NCI-H1105 treated with DMSO at 0.1 percent for 48 hours (cell line): ENCODE measurements around the gene ZNF584.

Source experiments
- DNase-seq: peaks from one replicate; lab custom pipeline; 2025; lab: John Stamatoyannopoulos, UW

ZNF584 gene

DNA sequence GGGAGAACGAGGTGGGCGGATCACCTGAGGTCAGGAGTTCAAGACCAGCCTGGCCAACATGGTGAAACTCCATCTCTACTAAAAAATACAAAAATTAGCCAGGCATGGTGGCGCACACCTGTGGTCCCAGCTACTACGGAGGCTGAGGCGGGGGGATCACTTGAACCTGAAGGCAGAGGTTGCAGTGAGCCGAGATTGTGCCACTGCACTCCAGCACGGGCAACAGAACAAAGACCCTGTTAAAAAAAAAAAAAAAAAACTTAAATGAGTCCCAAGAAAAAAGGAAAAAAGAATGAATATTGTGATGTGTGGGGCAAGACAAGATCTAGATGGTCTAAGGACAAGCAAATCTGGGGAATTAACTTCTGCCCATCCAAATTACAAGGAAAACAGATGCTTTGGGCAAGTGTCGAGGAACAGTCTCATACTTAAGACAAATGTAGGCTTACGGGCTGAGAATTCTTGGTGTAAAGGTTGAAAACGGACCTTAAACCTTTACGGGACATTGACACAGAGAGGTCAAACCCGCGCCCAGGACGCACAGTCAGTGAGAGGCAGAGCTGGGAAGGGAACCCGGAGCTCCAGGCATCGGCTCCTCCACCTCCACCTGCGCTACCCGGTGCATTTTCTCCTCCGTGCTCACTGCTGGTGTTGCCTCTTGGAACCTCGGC, 57.8 kb downstream of the ZNF584 start:
- no peak for DNase-seq

DNA sequence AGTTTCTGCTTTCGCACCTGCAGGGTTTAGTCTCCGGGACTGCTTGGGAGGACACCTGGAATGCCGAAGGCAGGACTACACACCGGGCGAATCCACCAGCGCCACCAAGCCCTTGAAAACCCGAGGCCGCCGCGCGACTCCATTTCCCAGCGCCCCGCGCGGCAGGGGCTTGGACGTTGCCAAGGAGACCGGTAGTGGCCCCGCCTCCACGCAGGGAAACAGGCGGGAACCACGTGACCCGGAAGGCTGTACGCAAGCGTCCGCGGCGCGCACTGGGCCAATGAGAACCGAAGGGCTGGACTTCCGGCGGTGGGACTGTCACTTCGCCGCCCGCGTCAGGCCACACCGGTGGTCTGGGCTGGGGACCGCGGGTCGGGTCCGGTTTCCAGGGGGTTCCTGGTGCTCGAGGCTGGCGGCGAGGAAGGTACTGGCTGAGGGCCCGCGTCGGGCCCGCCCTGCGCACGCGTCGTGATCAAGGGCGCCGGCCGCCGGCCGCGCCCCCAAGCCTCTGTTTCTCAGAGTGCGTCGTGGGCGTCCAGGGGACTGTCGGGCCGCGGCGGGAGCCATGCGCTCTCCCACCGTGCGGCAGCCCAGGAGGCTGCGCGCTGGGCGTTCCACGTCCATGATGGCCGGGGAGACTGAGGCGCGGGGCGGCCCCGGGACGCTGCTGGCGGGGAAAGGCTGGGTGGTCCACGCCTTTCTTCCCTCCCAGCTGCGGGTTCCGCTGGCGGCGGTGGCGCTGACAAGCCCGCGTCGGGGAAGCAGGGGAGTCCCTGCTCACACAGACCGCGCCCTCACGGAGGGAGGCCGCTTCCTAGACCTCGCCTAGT, 58.5 kb downstream of the ZNF584 start, which contains the start of gene ZNF324:
TSS of gene ZNF324 (plus strand) at position 321 of the 830 bp plus-strand sequence. CDS start 2,106 bp downstream, outside the sequence.
- peak; percentile 93 for DNase-seq
